Kasumi-1 (cell line): Measurements from ENCODE around the gene TAGLN2.
A peak's percentile ranks its signal among the peaks of the same experiment; 100 is the strongest.
"Not testable (repeated sequence)": the region's sequence is repeated elsewhere in the genome, so short reads cannot be mapped to it uniquely, and the experiment has no call there.

Source experiments
- DNase-seq, 2 experiments: peaks; one replicate each; lab custom pipeline; 2025; lab: John Stamatoyannopoulos, UW

Gene TAGLN2

DNA sequence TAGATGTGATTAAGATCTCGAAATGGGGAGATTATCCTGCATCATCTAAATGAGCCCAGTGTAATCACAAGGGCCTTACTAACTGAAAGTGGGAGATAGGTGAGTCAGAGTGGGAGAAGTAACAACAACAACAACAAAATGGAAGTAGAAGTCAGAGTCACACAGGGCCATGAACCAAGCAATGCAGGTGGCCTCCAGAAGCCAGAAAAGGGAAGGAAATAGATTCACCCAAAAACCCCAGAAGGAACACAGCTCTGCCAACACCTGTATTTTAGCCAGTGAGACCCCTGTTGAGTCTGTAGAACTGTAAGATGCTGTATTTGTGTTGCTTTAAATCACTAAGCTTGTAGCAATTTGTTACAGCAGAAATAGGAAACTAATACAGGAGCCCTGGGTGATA is 4.1 kb downstream of the TAGLN2 start:
- DNase-seq: no peak

- DNase-seq: no peak
Measured at GRCh38 chr1:159920651-159921050, 4.7 kb downstream of the TAGLN2 start.

DNA sequence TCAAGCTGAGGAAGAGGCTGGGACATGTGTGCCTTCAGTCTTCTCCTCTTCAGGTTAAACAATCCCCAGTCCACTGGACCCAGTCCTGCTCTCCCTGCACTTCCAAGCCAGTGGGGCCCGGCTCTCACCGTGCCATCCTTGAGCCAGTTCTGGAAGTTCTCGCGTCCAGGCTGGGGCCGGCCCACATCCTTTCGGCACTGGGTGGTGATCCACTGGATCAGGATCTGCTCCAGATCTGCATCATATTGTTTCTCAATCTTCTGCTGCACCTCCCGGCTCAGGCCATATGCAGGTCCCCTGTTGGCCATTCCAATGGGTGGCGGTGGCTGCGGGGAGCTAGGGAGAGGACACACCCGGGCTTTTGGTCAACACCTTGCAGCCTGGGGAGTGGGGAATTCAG is 5.1 kb downstream of the TAGLN2 start:
- DNase-seq: no peak

DNA sequence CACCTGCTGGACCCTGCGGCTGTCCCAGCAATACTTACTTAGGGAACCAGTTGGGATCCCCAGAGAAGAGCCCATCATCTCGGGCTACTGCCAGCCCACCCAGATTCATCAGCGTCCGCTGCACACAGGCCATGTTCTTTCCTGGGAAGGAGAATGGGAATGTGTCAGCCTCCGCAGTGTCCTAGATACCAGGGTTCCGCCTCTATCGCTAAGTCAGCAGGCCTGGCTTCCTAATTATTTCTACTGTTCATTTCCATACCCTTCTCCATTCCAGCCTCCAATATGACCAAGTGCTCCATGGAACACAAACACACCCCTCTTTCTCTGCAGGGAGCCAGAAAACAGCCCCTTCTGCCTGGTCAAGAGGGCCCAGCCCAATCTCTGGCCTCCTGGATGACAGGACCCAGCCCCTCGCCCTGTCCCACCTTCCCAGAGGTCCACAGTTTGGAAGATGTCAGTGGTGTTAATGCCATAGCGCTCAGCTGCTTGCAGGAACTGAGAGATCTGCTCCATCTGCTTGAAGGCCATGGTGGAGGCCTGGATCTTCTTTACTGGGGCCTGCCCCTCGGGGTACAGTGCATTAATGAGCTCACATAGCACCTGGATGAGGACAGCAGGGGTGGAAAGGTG is 6.0 kb downstream of the TAGLN2 start:
- no peak for DNase-seq

DNA sequence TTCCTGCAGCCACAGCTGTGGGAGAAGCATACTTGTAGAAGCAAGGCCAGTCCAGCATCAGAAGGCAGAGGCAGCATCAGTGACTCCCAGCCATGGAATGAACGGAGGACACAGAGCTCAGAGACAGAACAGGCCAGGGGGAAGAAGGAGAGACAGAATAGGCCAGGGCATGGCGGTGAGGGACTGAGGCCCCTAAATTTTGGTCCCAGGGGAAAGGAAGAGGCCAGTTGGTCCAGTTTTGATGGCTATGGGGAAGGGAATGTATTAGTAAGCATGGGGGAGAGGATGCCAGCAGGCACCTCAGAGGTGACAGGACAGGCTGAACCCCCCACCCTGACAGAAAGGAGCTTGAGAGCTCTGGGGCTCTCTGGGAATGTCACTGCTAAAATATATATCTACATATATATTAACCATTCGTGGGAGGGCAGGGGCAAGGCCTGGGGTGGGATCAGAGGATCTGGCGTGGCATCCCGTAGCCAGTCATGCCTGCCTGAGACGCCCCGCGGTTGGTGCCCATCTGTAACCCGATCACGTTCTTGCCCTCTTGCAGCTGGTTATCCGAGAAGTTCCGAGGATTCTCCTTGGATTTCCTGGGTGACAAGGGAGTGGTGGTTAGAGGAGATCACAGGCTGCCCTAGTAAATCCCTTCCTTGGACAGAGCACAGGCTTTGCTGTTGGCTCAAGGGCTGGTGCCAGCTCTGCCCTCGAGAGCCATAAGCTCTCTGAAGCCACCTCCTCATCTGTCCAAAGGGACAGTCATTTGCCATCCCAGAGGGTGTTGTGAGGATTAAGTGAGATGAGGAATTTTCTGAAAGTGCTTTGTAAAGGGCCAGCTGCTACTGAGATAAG is 6.7 kb downstream of the TAGLN2 start:
- DNase-seq: no peak

DNA sequence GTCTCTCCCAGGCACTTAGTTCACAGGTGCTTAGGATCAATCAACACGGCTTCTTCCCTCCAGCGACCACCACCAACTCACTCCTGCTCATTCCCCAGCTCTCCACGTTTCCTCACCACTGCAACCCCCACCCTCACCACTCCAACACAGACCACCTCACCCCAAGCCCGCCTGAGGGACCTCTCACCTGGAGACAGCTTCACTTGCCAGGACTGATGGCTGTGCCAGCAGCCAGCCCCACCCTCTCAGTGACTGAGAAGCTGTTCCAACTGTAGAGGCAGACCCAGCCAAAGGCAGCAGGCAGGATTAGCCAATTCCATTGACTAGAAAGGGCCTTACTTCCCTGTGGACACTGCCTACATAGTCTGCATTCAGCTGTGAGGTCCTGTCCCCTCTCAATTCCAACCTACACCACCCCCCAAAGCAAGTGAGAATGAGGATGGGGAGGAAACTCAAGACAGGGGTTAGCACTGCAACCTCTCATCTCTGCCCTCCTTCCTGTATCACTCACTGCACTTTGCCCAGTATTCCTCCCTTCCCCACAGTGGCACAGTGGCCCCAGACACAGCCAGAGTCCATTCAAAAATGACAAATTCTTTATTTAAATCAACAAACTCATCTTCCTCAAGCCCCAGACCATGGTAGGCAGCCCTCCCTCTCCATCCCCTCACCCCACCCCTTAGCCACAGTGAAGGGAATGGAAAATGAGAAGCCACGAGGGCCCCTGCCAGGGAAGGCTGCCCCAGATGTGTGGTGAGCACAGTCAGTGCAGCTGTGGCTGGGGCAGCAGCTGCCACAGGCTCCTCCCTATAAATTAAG is 7.6 kb downstream of the TAGLN2 start:
- no peak for DNase-seq

GRCh38 chr1:159916242-159917051 is 8.9 kb downstream of the TAGLN2 start:
- no peak for DNase-seq

- DNase-seq: no peak
Measured at GRCh38 chr1:159915571-159916241, 9.6 kb downstream of the TAGLN2 start.

DNA sequence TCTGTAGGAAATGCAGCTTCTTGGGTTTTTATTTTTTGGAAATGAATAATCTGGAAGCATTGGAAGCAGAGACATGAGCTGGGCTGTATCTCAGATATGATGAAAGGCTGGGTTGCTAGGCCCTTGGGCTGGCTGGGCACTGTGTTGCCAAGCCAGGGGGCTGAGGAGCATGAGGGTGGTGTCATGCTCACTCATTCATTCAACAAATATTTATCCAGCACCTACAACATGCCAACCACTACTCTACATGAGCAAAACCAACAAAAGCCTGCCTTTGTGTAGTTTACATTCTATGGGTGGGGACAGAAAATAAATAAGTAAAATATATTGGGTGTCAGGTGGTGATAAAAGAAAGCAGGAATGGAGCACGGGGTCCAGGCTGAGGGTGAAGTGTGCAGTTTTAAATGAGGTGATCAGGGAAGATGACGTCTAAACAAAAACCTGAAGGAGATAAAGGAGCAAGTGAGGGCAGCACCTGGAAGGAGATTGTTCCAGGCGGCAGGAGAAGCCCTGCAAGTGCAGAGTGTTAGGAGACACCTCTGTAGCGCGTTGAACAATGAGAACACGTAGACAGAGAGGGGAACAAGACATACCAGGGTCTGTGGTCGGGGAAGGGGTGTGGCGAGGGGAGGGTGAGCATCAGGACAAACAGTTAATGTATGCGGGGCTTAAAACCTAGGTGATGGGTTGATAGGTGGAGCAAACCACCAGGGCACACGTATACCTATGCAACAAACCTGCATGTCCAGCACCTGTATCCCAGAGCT is 10.9 kb downstream of the TAGLN2 start:
- DNase-seq: no peak

- no peak for DNase-seq
Measured at GRCh38 chr1:159913451-159914192, 11.7 kb downstream of the TAGLN2 start.

DNA sequence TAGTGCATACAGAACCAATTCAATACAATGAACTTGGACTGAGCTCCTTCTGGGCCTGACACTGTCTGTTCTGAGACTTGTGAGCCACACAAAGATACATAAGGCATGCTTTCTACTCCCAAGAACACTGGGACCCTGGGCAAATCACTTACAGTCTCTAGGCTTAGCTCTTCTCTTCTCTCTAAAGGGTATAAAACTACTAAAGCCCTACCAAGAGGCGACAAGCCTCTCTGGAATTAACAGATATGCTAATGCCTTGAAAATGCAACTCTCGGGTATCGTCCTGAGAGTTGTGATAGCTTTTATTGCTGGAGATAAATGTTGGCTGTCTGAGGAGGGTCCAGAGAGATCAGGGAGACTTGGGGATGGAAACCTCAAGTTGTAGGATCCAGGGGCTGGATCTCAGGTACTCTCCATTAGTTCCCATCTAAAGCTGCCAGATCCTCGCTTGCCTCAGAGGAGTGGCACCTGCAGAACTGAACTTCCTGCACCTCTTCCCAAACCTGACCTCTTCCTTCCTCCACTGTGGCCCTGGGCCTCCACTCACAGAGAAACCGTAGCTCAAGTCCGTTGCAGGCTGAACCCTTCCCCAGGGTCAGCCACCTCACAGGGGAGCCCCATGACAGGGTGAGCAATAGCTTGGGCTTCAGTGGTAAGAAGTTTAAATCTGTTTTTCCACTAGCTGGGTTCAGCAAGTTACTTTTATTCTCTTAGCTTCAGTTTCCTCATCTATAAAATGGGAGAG is 13.8 kb downstream of the TAGLN2 start:
- peak in 1 of 2 experiments; percentile 29 for DNase-seq

DNA sequence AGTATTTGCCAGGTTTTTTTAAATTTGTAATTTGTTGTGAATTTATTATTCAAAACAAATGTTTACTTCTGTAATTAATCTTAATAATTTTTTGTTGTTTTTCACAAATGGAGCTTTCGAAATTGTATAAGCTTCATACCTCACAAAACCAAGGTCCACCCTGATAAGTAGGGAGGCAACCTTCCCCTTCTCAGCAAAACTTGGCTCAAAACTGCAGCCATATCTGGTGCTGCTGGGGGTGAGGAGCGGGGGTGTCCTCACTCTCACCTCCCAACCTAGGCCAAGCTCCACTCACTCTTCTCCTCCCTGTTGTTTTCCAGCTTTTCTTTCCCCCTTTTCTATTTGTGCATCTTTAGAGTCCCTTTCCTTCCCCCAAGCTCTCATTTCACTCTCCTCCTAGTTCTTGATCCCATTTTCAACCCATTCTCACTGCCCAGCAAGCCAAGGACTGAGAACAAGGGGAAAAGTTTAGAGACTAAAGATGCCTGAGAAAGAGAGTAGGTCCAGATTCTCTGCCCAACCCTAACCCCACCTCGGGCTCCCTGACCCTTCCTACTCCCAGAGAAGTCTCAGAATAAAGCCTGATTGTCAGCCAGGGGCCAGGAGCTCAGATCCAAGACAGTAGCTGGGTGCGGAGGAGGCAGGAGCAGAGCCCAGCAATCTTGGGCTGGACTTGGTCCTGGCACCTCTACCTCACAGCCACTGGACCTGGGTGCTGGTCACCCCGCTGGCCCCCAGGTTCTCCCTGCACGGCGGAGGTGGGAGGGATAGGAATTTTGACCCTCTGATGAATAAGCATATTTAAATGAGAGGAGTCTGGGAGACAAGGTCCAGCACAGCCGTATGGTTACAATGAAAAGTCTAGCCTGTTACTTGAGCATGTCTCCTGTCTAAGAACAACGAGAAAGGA is 17.0 kb downstream of the TAGLN2 start:
- DNase-seq: no peak

DNA sequence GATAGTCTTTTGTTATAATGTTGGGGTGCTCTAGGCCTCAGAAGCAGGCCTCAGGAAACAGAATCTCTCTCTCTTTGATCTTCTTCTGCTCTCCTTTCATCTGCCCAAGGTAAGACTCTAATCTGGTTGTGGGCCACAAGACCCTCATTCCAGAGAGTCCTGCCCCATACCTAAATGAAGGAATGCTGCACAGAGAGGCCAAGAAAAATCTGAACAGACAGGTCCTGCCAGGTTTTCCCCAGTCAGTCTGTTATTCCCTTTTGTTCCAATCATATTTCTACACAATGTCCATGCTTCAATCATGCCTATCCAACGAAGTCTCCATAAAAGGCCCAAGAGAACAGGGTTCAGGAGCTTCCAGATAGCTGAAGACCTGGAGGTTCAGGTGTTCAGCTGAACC is 18.3 kb downstream of the TAGLN2 start:
- DNase-seq: no peak

- not testable (repeated sequence) for DNase-seq
Measured at GRCh38 chr1:159904036-159904435, 21.3 kb downstream of the TAGLN2 start.

- DNase-seq: no peak
Measured at GRCh38 chr1:159902541-159902940, 22.8 kb downstream of the TAGLN2 start.

- no peak for DNase-seq
Measured at GRCh38 chr1:159900755-159901360, 24.4 kb downstream of the TAGLN2 start.

- no peak for DNase-seq
Measured at GRCh38 chr1:159900086-159900680, 25.1 kb downstream of the TAGLN2 start, which contains the start of gene CFAP45. TSS of gene CFAP45 (minus strand) at chr1:159900165. CDS start at chr1:159900098, 67 bp downstream.
